Keratinocyte (primary cell): ENCODE results near the gene DCAF7. TPM values are rescaled to one million over a fixed set of nuclear protein-coding genes. Genes with fewer than 3 reads are reported as not detected.

Source experiments
- DNase-seq: peaks from one replicate; pipeline ENCODE4 v3.0.0-alpha.2; 2011; ENCODE audit warnings: low read depth, missing footprints, low spot score
- FAIRE-seq: peaks from 2 replicates; lab custom pipeline; 2011; peaks lifted over from hg19 to GRCh38; lab: Jason Lieb, UNC
- H2AFZ ChIP-seq: 2 replicates; pipeline ENCODE4 v1.6.0; 2012; ENCODE audit warnings: low read length, control low read depth, inconsistent platforms; ENCODE audit not compliant: control insufficient read depth
- H3K27ac ChIP-seq: 2 replicates; pipeline ENCODE4 v1.5.1; 2011; ENCODE audit warnings: low read length; ENCODE audit not compliant: control insufficient read depth, insufficient read depth
- H3K27me3 ChIP-seq: 3 replicates; pipeline ENCODE4 v1.6.0; 2011; ENCODE audit warnings: low read length; ENCODE audit not compliant: control insufficient read depth, insufficient read depth; ENCODE audit errors: extremely low read depth
- H3K36me3 ChIP-seq, 2 experiments: 2 replicates in 1 of 2; 3 replicates in 1 of 2; pipeline ENCODE4 v1.5.1; 2011; ENCODE audit warnings: low read length in 2 of 2, mild to moderate bottlenecking in 1 of 2; ENCODE audit not compliant: control insufficient read depth in 2 of 2, insufficient read depth in 2 of 2; ENCODE audit errors: extremely low read depth in 1 of 2
- H3K4me1 ChIP-seq: 3 replicates; pipeline ENCODE4 v1.5.1; 2011; ENCODE audit warnings: low read length; ENCODE audit not compliant: control insufficient read depth, insufficient read depth; ENCODE audit errors: extremely low read depth
- H3K4me2 ChIP-seq: 3 replicates; pipeline ENCODE4 v1.6.0; 2011; ENCODE audit warnings: low read depth, low read length; ENCODE audit not compliant: control insufficient read depth, insufficient read depth; ENCODE audit errors: extremely low read depth
- H3K4me3 ChIP-seq, 3 experiments: fragments of 200-600 bp in 1 of 3; sonication (generic) in 1 of 3; 2 replicates in 2 of 3; 3 replicates in 1 of 3; pipeline ENCODE4 v1.5.1; 2011 to 2016; ENCODE audit warnings: low read length in 3 of 3, mild to moderate bottlenecking in 3 of 3, control low read depth in 2 of 3, inconsistent platforms in 1 of 3, low read depth in 1 of 3, mixed read lengths in 1 of 3, mixed run types in 1 of 3, moderate library complexity in 1 of 3; ENCODE audit not compliant: control insufficient read depth in 2 of 3, insufficient read depth in 2 of 3; ENCODE audit errors: extremely low read depth in 1 of 3
- H3K79me2 ChIP-seq: 2 replicates; pipeline ENCODE4 v1.6.0; 2012; ENCODE audit warnings: low read length; ENCODE audit not compliant: control insufficient read depth, insufficient read depth
- H3K9ac ChIP-seq: 3 replicates; pipeline ENCODE4 v1.6.0; 2011; ENCODE audit warnings: low read length; ENCODE audit not compliant: control insufficient read depth, insufficient read depth; ENCODE audit errors: extremely low read depth
- H3K9me1 ChIP-seq: 3 replicates; pipeline ENCODE4 v1.6.0; 2011; ENCODE audit warnings: low read length; ENCODE audit not compliant: control insufficient read depth, insufficient read depth; ENCODE audit errors: extremely low read depth
- H3K9me3 ChIP-seq: 2 replicates; pipeline ENCODE4 v1.5.1; 2012; ENCODE audit warnings: low read depth, low read length; ENCODE audit not compliant: control insufficient read depth
- H4K20me1 ChIP-seq: 3 replicates; pipeline ENCODE4 v1.6.0; 2011; ENCODE audit warnings: low read length; ENCODE audit not compliant: control insufficient read depth, insufficient read depth; ENCODE audit errors: extremely low read depth
- CTCF ChIP-seq, 3 experiments: IDR thresholded peaks in 1 of 3; conservative IDR thresholded peaks in 1 of 3; optimal IDR thresholded peaks in 1 of 3; 2 replicates in 2 of 3; 3 replicates in 1 of 3; pipeline versions ENCODE3 to v1.5.1; 2011; ENCODE audit warnings: low read length in 3 of 3, mild to moderate bottlenecking in 3 of 3, moderate library complexity in 2 of 3, control low read depth in 1 of 3, inconsistent platforms in 1 of 3; ENCODE audit not compliant: insufficient read depth in 2 of 3; ENCODE audit errors: extremely low read depth in 1 of 3
- EZH2 ChIP-seq: IDR thresholded peaks from one replicate; pipeline ENCODE4 v1.6.1; 2012; ENCODE audit warnings: inconsistent platforms, mild to moderate bottlenecking, low read length, moderate library complexity
- dilution Hi-C: fragments of 300-500 bp; cut with MboI; formaldehyde crosslinking; loops from one replicate; pipeline ENCODE4 v1.7.0; 2020; ENCODE audit warnings: low sequenced_read_pairs; ENCODE audit not compliant: extremely low pct_ligation_motif_present
- polyA plus RNA-seq, 5 experiments: library from polyadenylated mRNA; depleted of rRNA in 3 of 5; stranded (reverse) in 3 of 5; stranded (forward) in 1 of 5; unstranded in 1 of 5; fragments of >200 nt; gene quantifications; 1 replicate in 1 of 5; 2 replicates in 3 of 5; 3 replicates in 1 of 5; pipeline versions ENCODE4 v1.2.1 to v1.2.3, GENCODE V29; 2011 to 2012; ENCODE audit warnings: missing spikeins in 2 of 5, low read depth in 1 of 5, low replicate concordance in 1 of 5

Gene DCAF7
- polyA plus RNA-seq, 1 donor (not counting 4 experiments of a cell fraction or from before 2014, with no cell fraction given), result 32.6 TPM

GRCh38 chr17:63540590-63540989 lies 9.7 kb upstream of the DCAF7 start:
- FAIRE-seq, result no peak

GRCh38 chr17:63542218-63542545 lies 8.1 kb upstream of the DCAF7 start:
- H3K4me2 ChIP-seq, result no peak overlapping the region
- no peaks in the 10 kb centered on the region for H3K79me2 ChIP-seq
- H3K27me3 ChIP-seq, result peaks cover 28% of the 10 kb centered on the region
- no peaks in the 10 kb centered on the region for H3K9me3 ChIP-seq
- TF ChIP-seq CTCF (optimal IDR thresholded peaks at IDR 0.05 in 1 of 3, IDR thresholded peaks at IDR 0.05 in 1 of 3, conservative IDR thresholded peaks at IDR 0.05 in 1 of 3; ENCODE audit: extremely low read depth in 1 of 3, insufficient read depth in 2 of 3, low read length in 3 of 3) (no peak), EZH2 (no peak)
- H3K27ac ChIP-seq, result no peak overlapping the region
- H3K4me3 ChIP-seq, result no peak overlapping the region
- dilution Hi-C loops, result no loop called here
- no peaks in the 10 kb centered on the region for H3K9me1 ChIP-seq
- FAIRE-seq, result no peak
- no peak overlapping the region for H3K9ac ChIP-seq
- no peak overlapping the region for H2AFZ ChIP-seq
- H3K36me3 ChIP-seq, result no peaks in the 10 kb centered on the region
- H4K20me1 ChIP-seq, result peaks cover 4% of the 10 kb centered on the region
- no peaks in the 10 kb centered on the region for H3K4me1 ChIP-seq
- no peak for DNase-seq

More at GRCh38 chr17:63540590-63540989, 9.7 kb upstream of the DCAF7 start:
- H3K27me3 ChIP-seq, result peaks cover 28% of the 10 kb centered on the region
- H2AFZ ChIP-seq, result no peak overlapping the region
- no peak overlapping the region for H3K27ac ChIP-seq
- H4K20me1 ChIP-seq, result peaks cover 4% of the 10 kb centered on the region
- H3K4me1 ChIP-seq, result no peaks in the 10 kb centered on the region
- H3K79me2 ChIP-seq, result no peaks in the 10 kb centered on the region
- no peak overlapping the region for H3K4me2 ChIP-seq
- no peaks in the 10 kb centered on the region for H3K36me3 ChIP-seq
- no peak overlapping the region for H3K9ac ChIP-seq
- dilution Hi-C loops, result no loop called here
- H3K9me3 ChIP-seq, result no peaks in the 10 kb centered on the region
- H3K9me1 ChIP-seq, result no peaks in the 10 kb centered on the region
- H3K4me3 ChIP-seq, result no peak overlapping the region
- DNase-seq, result no peak
- TF ChIP-seq EZH2 (no peak), CTCF (optimal IDR thresholded peaks at IDR 0.05 in 1 of 3, IDR thresholded peaks at IDR 0.05 in 1 of 3, conservative IDR thresholded peaks at IDR 0.05 in 1 of 3; ENCODE audit: extremely low read depth in 1 of 3, insufficient read depth in 2 of 3, low read length in 3 of 3) (no peak)
